Activated CD4-positive, alpha-beta T cell treated with anti-CD3 and anti-CD28 coated beads for 36 hours (primary cell): Measurements from ENCODE around the gene POTEJ. TPM values are rescaled to one million over a fixed set of nuclear protein-coding genes. Genes with fewer than 3 reads are reported as not detected.
"Not testable (repeated sequence)": the region's sequence is repeated elsewhere in the genome, so short reads cannot be mapped to it uniquely, and the experiment has no call there.

Experiments
- ATAC-seq: fragments of 200-7000 bp; cut with Tn5 transposase; one replicate; pipeline ENCODE4 v1.10.0; 2021; ENCODE audit warnings: mild to moderate bottlenecking, moderate library complexity
- CTCF ChIA-PET: fragments of 350-600 bp; sonication (Branson Sonifier 250); formaldehyde crosslinking; loops from one replicate; lab custom pipeline; 2021; ENCODE audit warnings: antibody characterized with exemption; lab: Charles Lee
- POLR2A ChIA-PET: fragments of 350-600 bp; sonication (Branson Sonifier 250); formaldehyde crosslinking; loops from one replicate; lab custom pipeline; 2021; ENCODE audit warnings: antibody characterized with exemption, inconsistent platforms; lab: Charles Lee
- DNase-seq: peaks from one replicate; pipeline ENCODE4 v3.0.0-alpha.2; 2020
- H3K27ac Mint-ChIP-seq: one replicate; pipeline ENCODE4 v1.8.0; 2021; ENCODE audit warnings: mixed read lengths
- H3K27me3 Mint-ChIP-seq: one replicate; pipeline ENCODE4 v1.8.0; 2021; ENCODE audit warnings: mixed read lengths
- H3K36me3 Mint-ChIP-seq: one replicate; pipeline ENCODE4 v1.8.0; 2021; ENCODE audit warnings: low read depth, mixed read lengths
- H3K4me1 Mint-ChIP-seq: one replicate; pipeline ENCODE4 v1.8.0; 2021; ENCODE audit warnings: mixed read lengths
- H3K4me3 Mint-ChIP-seq: one replicate; pipeline ENCODE4 v1.8.0; 2021; ENCODE audit warnings: mild to moderate bottlenecking, moderate library complexity, mixed read lengths
- H3K9me3 Mint-ChIP-seq: one replicate; pipeline ENCODE4 v1.8.0; 2021; ENCODE audit warnings: low read depth, mixed read lengths
- intact Hi-C, 2 experiments: fragments of 100-400 bp; cut with DNase I in 1 of 2; cut with micrococcal nuclease in 1 of 2; formaldehyde crosslinking; loops; one replicate each; pipeline versions ENCODE4 v1.14.2 to v1.15.1; 2022 to 2024; cut with DNase I, micrococcal nuclease
- total RNA-seq, 2 experiments: library from RNA; stranded (reverse); gene quantifications; one replicate each; pipeline ENCODE4 v1.2.3, GENCODE V29; 2021

The POTEJ gene
- total RNA-seq, 2 experiments from 2014 or later, result not detected

DNA sequence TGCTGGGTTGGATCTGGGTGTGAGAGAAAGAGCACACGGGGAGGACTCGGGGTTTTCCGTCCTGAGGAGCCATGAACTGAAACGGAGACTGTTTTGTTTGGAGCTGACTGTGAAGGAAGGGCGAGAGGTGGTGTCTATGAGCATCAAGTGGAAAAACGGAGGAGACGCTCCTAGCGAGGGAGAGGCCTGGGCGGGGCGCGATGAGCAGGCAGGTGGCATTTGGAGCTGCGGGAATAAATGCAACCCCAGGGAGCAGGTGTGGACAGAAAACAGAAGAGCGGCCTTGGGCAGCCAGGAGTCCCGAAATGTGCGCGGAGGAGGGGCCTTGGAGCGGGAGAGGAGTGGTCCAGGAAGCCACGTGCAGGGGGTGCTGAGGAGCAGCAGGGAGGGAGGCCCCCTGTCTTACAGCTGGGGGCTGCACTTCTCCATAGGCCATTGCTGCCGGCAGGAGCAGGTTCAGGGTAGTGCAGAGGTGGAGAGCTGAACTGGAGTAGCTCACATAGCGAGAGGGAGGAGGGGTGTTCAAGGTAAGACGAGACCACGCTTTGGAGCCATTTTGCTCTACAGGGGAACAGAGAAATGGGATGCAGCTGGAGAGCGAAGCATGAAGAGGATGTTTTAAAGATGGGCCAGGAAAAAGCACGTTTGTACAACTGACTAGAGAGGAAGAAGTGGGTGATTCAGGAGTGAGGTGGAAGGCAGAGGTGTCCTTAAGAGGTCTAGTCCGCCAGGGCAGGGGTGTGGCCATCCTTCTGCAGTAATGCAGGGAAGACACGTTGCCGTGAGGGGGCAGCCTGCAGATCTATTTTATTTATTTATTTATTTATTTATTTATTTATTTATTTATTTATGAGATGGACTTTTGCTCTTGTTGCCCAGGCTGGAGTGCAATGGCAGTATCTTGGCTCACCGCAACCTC, 2.0 kb upstream of the POTEJ start:
- intact Hi-C loops, H3K36me3 Mint-ChIP-seq, H3K27ac Mint-ChIP-seq, H3K27me3 Mint-ChIP-seq, H3K4me1 Mint-ChIP-seq, POLR2A ChIA-PET, H3K4me3 Mint-ChIP-seq, DNase-seq, H3K9me3 Mint-ChIP-seq, ATAC-seq, CTCF ChIA-PET: not testable (repeated sequence)

DNA sequence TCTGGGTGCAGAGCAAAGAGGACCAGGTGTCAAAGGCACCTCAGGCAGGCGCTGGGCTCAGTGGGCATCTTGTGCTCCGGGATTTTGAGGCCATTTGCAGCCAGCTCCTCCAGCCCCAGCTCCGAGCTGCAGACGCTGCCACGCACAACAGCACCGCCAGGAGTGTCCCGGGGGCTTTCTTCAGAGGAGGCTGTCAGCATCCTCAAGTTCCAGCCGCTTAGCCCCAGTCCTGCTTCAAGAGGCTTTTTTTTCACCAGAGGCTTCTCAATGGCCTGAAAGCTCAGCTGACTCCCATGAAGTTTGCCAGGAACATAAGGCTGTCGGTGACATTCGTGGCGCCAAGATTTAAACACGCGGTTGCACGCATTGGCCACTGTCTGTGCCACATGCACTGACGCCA, 754 bp upstream of the POTEJ start:
- H3K27ac Mint-ChIP-seq, result not testable (repeated sequence)

DNA sequence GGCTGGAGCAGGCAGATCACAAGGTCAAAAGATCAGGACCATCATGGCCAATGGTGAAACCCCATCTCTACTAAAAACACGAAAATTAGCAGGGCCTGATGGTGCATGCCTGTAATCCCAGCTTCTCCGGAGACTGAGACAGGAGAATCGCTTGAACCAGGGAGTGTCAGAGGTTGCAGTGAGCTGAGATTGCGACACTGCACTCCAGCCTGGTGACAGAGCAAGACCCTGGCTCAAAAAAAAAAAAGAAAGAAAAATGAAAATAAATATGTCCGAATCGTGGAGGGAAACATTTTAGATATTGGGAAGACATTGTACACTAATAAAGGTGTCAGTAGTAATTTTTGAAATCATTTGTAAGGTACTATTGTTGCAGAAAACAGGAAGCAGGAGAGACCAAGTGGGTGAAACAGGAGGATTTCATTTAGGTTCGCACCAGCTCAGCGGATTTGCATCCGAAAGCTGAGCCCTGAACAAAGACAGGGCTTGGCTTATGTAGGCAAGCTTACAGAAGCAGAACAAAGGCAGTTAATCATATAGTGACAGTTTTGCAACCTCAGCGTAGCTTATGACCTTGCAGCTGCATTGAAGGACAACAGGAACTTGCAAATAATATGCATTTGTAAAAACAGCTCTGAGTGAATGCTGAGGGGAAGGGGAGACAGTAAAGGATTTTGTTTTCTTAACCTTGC, 17.7 kb downstream of the POTEJ start:
- CTCF ChIA-PET, H3K4me1 Mint-ChIP-seq, ATAC-seq, POLR2A ChIA-PET, H3K36me3 Mint-ChIP-seq, intact Hi-C loops, H3K4me3 Mint-ChIP-seq, H3K9me3 Mint-ChIP-seq, H3K27me3 Mint-ChIP-seq, DNase-seq, H3K27ac Mint-ChIP-seq: not testable (repeated sequence)

More for the DNA sequence above, 754 bp upstream of the POTEJ start:
- H3K36me3 Mint-ChIP-seq, H3K9me3 Mint-ChIP-seq, H3K4me1 Mint-ChIP-seq, H3K4me3 Mint-ChIP-seq, intact Hi-C loops, DNase-seq, H3K27me3 Mint-ChIP-seq, ATAC-seq, POLR2A ChIA-PET, CTCF ChIA-PET: not testable (repeated sequence)

DNA sequence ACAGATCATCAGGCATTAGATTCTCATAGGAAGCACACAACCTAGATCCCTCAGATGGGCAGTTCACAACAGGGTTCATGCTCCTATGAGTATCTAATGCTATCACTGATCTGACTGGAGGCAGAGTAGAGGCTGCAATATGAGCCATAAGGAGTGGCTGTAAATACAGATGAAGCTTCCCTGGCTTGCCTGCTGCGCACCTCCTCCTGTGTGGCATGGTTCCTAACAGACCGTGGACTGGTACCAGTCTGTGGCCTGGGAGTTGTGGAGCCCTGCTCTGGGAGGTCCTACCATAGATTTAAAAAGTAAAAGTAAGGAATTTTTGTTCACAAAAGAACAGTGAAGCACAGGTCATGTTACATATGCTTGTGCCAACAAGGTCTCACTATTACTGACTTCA, 27.7 kb downstream of the POTEJ start:
- ATAC-seq, H3K27ac Mint-ChIP-seq, H3K36me3 Mint-ChIP-seq, H3K9me3 Mint-ChIP-seq, H3K27me3 Mint-ChIP-seq, DNase-seq, intact Hi-C loops, CTCF ChIA-PET, POLR2A ChIA-PET, H3K4me1 Mint-ChIP-seq, H3K4me3 Mint-ChIP-seq: not testable (repeated sequence)

DNA sequence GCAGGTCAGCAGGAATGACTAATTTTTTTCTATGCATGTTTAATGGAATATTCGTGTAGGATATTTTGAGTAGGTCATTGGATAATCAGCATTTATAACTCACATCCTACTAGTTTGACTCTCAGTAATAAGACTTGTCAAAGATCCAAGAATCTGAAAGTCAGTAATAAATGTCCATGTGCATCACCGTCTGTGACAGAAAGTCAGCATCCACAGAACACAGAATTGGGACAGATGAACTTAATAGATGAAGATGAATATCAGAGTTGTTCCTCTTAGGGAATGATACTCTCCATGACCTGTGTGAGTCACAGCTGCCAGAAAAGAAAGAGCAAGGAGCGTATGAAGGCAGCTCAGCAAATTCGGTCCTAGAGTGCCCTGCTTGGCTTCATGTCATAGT, 30.4 kb downstream of the POTEJ start:
- POLR2A ChIA-PET, H3K36me3 Mint-ChIP-seq, H3K9me3 Mint-ChIP-seq, H3K27me3 Mint-ChIP-seq, CTCF ChIA-PET, H3K4me3 Mint-ChIP-seq, H3K27ac Mint-ChIP-seq, DNase-seq, intact Hi-C loops, H3K4me1 Mint-ChIP-seq, ATAC-seq: not testable (repeated sequence)

DNA sequence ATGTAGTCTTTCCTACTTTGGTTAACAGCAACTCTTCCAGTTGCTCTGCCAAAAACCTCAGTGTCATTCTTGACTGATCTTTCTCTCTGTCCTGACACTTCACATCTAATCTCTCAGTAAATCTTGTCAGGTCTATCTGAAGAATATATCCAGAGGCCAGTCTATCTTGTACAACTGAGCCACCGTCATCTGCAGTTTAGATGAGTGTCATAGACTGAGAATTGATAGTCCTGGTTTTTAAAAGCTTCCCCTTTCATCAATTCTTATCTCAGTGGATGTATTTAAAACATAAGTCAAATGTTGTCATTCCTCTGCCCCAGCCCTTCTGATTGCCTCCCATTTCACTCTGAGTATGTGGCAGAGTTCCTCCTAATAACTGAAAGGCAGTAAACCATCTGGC, 38.0 kb downstream of the POTEJ start:
- ATAC-seq, H3K36me3 Mint-ChIP-seq, H3K27me3 Mint-ChIP-seq, intact Hi-C loops, DNase-seq, CTCF ChIA-PET, H3K4me1 Mint-ChIP-seq, H3K4me3 Mint-ChIP-seq, POLR2A ChIA-PET, H3K27ac Mint-ChIP-seq, H3K9me3 Mint-ChIP-seq: not testable (repeated sequence)

DNA sequence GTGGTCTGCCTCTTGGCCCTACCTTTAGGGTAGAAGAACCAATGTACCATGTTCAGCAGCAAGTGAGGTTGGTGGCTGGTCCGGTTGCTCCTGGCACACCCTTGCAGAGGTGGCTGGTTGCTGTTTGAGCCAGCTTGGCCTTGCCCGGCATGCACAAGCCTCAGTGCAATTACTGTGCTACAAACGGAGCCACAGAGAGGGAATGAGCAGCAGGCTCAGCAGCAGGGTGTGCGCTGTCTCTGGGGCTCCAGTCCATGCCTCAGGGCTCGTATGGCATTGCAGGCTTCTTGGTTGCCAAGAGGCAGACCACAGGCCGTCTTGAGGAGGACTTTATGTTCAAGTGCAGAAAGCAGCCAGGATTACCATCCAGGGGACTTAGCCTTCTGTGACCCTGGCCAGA, 53.3 kb downstream of the POTEJ start:
- H3K4me3 Mint-ChIP-seq, H3K9me3 Mint-ChIP-seq, ATAC-seq, H3K27ac Mint-ChIP-seq, H3K36me3 Mint-ChIP-seq, CTCF ChIA-PET, DNase-seq, H3K4me1 Mint-ChIP-seq, H3K27me3 Mint-ChIP-seq, POLR2A ChIA-PET, intact Hi-C loops: not testable (repeated sequence)

DNA sequence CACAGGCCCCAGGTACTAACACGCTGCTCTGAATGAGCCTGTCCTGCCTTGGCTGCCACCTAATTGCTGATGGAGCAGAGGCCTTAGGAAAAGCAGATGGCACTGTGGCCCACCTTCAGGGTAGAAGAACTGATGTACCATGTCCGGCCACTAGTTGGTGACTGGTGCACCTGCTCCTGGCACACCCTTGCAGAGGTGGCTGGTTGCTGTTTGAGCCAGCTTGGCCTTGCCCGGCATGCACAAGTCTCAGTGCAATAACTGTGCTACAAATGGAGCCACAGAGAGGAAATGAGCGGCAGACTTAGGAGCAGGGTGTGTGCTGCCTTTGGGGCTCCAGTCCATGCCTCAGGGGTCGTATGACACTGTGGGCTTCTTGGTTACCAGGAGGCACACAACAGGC, 54.4 kb downstream of the POTEJ start:
- H3K9me3 Mint-ChIP-seq, DNase-seq, H3K27ac Mint-ChIP-seq, H3K36me3 Mint-ChIP-seq, H3K4me3 Mint-ChIP-seq, H3K27me3 Mint-ChIP-seq, CTCF ChIA-PET, ATAC-seq, POLR2A ChIA-PET, intact Hi-C loops, H3K4me1 Mint-ChIP-seq: not testable (repeated sequence)

DNA sequence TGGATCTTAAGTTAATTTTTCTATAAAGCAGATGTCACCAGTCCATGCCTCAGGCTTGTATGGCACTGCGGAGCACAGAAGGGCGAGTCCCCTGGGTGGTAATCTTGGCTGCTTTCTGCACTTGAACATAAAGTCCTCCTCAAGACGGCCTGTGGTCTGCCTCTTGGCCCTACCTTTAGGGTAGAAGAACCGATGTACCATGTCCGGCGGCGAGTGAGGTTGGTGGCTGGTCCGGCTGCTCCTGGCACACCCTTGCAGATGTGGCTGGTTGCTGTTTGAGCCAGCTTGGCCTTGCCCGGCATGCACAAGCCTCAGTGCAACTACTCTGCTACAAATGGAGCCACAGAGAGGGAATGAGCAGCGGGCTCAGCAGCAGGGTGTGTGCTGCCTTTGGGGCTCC, 56.3 kb downstream of the POTEJ start:
- H3K27ac Mint-ChIP-seq, H3K27me3 Mint-ChIP-seq, H3K9me3 Mint-ChIP-seq, H3K36me3 Mint-ChIP-seq, POLR2A ChIA-PET, CTCF ChIA-PET, H3K4me3 Mint-ChIP-seq, DNase-seq, H3K4me1 Mint-ChIP-seq, intact Hi-C loops, ATAC-seq: not testable (repeated sequence)

DNA sequence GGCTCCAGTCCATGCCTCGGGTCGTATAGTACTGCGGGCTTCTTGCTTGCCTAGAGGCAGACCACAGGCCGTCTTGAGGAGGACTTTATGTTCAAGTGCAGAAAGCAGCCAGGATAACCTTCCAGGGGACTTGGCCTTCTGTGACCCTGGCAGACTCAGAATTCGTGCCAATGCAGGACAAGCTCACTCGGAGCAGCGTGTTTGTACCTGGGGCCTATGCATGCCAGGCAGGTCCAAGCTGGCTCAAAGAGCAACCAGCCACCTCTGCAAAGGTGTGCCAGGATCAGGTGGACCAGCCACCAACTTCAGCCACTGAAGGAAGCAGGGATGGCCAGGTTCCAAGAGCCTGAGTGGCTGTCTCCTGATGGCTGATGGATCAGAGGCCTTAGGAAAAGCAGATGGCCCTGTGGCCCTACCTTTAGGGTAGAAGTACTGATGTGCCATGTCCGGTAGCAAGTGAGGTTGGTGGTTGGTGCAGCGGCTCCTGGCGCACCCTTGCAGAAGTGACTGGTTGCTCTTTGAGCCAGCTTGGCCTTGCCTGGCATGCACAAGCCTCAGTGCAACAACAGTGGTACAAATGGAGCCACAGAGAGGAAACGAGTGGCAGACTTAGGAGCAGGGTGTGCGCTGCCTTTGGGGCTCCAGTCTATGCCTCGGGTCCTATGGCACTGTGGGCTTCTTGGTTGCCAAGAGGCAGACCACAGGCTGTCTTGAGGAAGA, 58.9 kb downstream of the POTEJ start:
- H3K36me3 Mint-ChIP-seq, intact Hi-C loops, H3K27me3 Mint-ChIP-seq, POLR2A ChIA-PET, ATAC-seq, H3K4me3 Mint-ChIP-seq, DNase-seq, H3K9me3 Mint-ChIP-seq, CTCF ChIA-PET, H3K27ac Mint-ChIP-seq, H3K4me1 Mint-ChIP-seq: not testable (repeated sequence)

DNA sequence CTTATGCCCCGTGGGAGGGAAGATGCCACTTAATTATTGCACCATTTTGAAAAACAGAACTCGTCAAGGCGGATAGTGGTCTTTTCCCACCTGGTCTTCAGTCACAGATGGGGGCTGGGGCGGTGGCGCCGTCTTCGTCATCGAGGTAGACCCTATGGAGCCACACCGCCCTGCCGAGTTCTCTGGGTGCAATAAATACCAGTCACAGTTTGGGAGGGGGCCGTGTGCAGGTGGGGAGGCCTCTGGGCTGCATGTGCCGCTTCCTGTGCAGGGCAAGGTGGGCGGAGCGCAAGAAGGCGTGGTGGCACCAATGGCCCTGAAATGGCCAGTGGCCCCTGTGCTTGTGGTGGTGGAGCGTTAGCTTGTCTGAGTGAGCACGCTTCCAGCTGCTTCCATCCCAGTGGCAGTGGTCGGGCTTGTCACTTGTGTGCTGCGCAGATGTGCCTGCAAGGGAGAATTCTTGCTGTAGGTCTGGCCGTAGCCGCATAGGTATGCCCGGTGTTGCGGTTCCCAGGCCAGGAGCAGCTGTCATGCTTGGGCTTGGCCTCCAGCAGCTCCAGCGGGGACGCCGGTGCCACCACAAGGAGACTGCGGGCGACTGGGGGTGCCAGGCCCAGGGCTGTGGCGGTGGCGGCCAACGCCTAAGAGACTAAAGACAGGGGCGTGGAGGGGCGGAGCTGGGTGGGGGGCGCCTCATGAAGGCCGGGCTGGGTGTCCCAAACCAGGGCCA, 81.0 kb downstream of the POTEJ start:
- POLR2A ChIA-PET, DNase-seq, H3K4me3 Mint-ChIP-seq, H3K4me1 Mint-ChIP-seq, intact Hi-C loops, H3K9me3 Mint-ChIP-seq, H3K27ac Mint-ChIP-seq, CTCF ChIA-PET, H3K27me3 Mint-ChIP-seq, H3K36me3 Mint-ChIP-seq, ATAC-seq: not testable (repeated sequence)
